NCI-H345 treated with DMSO at 0.1 percent for 48 hours (cell line): Measurements from ENCODE around the gene OR52D1.
A peak's percentile ranks its signal among the peaks of the same experiment; 100 is the strongest.

Experiments used
- DNase-seq: peaks from one replicate; lab custom pipeline; 2025; ENCODE audit not compliant: unreplicated experiment; lab: John Stamatoyannopoulos, UW

The OR52D1 gene

DNA sequence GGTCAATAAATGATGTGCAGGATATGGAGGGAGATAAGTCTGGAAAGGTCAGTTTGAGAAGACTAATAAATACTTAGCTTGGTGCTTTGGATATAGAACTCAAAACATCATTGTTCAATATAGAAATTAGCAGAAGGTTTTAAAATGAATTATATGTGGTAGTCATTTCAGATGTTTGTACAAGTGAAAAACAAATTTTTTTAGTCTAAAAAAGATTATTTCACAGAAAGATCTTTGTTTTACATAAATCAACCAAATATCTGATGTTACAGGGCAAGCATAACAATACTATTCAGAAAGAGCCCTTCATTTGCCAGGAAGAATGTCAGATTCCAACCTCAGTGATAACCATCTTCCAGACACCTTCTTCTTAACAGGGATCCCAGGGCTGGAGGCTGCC lies at the start of gene OR52D1:
TSS of gene OR52D1 (plus strand) at position 301 of the 400 bp plus-strand sequence. CDS start at position 323, 22 bp downstream.
- DNase-seq: no peak

DNA sequence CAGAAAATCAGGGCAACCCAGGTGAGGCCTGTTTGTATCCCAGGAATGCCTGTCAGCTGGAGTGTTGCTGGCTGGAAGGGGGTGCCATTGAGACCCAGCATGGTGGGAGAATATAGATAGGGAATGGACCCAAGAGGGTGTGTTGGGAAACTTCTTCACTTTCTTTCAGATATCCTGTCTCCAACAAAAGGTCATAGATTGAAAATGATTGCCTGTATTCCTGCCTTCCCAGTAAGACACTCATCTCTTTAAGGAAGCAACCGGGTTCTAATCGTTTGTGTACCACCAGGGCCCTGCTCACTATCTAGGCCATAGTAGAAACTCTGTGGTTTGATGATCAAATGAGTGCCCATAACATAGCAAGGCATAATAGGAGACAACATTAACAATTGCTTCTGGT lies 47.1 kb upstream of the OR52D1 start, which contains the start of gene OR51I1:
TSS of gene OR51I1 (minus strand) at position 101 of the 400 bp plus-strand sequence. CDS start at position 101, 0 bp downstream.
- DNase-seq: no peak

GRCh38 chr11:5443835-5444393 lies 44.6 kb upstream of the OR52D1 start:
- no peak for DNase-seq

DNA sequence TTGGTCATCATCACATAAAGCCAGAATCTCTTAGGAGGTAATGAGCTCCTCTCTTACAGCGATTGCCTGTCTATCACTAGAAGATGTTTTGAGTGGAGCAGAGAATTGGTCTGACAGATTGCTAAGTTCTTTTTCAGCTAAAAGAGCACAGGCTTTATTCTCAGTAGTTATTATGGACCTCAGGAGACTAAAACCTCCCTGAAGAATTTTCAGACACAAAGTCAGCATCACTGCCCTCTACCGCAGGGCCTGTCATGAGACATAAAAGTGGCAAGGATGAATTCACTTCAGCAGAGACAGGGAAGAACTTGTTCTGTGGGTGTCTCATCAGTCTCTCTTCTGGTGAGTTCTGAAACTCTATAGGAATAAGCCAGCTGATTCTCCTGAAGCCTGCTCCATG lies 39.5 kb upstream of the OR52D1 start, which contains the start of gene OR51I2:
TSS of gene OR51I2 (plus strand) at position 301 of the 400 bp plus-strand sequence. CDS start 4,166 bp downstream, outside the sequence.
- DNase-seq: no peak

DNA sequence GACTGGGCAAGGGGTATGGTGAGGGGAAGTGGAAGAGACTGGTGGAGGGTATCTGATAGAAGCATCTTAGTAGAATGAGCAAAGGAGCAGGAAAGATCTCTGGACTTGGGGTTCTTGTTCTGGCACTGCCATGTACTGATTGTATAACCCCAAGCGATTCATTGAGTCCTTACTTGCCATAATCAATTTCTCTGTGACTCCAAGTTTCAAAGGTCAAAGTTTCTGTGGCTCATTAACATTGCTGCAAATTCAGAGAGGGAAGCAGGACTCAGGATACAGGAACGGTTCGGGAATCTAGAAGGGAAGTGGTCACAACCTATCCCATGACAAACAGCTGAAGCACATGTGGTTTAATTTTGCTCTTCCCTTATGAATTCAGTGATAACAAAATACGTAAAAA lies 39.1 kb upstream of the OR52D1 start:
- no peak for DNase-seq

GRCh38 chr11:5460983-5461621 lies 27.4 kb upstream of the OR52D1 start:
- DNase-seq: no peak

- no peak for DNase-seq
Measured at GRCh38 chr11:5467527-5467926, 21.0 kb upstream of the OR52D1 start.

- DNase-seq: no peak
Measured at GRCh38 chr11:5473921-5474320, 14.6 kb upstream of the OR52D1 start.

GRCh38 chr11:5476186-5476819 lies 12.2 kb upstream of the OR52D1 start:
- DNase-seq: peak; percentile 34

GRCh38 chr11:5486003-5486402 lies 2.5 kb upstream of the OR52D1 start:
- no peak for DNase-seq

DNA sequence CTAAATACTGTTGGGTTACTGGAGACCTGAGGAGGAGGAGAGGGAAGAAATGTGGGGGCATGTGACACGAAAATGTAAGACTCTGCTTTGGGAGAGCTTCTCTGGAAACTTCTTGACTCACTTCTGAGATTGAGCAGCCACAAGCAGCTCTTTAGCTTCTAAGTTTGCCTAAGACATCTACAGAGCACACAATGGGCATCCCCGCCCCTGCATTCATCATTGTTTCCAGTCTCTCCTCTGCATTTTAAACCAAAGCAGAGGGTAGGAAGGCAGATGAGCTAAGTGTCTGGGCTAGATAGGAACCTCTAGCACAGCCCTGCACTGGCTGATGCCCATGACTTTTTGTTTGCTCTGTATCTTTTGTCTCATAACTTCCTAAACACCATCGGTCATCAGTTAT lies 2.1 kb upstream of the OR52D1 start:
- no peak for DNase-seq

GRCh38 chr11:5488798-5489399 lies 414 bp downstream of the OR52D1 start:
- no peak for DNase-seq

GRCh38 chr11:5489576-5490357 lies 1.3 kb downstream of the OR52D1 start:
- DNase-seq: no peak

- no peak for DNase-seq
Measured at GRCh38 chr11:5499671-5500070, 11.2 kb downstream of the OR52D1 start.

- DNase-seq: no peak
Measured at GRCh38 chr11:5500393-5500801, 11.9 kb downstream of the OR52D1 start.

DNA sequence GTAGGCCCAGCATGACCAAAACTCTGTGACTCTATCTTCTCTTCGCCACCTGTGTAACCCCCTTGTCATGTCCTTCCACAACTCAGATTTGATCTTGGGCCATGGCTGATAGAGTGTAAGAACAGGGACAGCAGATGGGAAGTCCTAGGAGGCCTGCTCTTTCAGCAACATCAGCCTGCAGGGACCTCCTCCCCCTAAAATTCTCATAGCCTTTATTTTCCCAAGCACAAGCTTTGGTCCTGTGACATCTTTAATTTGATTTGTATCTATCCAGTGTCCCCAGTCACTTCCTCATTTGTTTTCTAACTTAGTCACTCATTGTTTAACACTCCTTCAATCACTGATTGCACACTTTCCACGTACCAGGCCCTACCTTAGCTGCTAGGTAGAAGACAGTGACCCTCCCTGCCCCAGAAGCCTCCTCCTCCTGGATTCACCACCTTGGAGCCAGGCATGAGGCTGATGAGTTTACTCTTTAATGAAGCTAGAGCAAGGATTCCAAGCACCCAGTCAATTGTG lies 16.0 kb downstream of the OR52D1 start:
- DNase-seq: no peak

DNA sequence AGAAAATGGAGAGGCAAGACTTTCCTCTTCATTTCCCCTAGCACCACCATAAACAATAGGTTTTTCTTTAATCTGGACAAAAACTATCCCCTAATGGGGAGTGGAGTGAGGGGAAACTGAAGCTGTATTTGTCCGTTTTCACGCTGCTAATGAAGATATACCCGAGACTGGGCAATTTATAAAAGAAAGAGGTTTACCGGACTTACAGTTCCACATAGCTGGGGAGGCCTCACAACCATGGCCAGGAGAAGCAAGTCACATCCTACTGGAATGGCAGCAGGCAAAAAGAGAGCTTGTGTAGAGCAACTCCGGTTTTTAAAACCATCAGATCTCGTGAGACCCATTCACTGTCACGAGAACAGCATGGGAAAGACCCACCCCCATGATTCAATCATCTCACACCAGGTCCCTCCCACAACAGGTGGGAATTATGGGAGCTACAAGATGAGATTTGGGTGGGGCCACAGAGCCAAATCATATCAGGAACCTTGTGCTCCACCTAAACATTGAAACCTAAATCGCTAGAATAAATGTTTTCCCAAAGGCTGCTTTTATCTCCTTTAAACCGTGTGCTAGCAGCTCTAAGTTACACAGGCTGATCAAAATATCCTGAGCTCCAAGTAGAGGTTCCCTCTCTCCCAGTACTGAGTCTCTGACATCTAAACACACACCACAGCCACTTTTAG lies 17.0 kb downstream of the OR52D1 start:
- DNase-seq: no peak

- DNase-seq: no peak
Measured at GRCh38 chr11:5507177-5507932, 18.9 kb downstream of the OR52D1 start.

GRCh38 chr11:5507933-5508305 lies 19.4 kb downstream of the OR52D1 start:
- DNase-seq: no peak

DNA sequence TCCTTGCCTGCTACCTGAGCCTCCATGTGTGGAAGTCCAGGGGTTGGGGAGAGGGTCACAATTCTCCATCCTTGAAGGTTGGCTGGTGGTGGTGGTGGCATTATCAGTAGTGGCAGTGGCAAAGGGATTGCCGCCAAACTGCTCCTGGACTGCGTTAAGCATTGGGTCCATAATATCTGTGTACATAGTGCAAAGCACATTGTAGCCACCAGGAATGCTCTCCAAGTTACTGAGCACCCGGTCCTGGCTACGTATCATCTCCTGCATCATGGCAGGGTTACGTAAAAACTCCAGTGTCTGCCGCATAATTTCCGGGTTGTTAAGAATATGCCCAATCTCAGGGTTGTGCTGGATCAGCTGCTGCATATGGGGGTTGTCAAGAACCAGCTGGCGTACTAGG lies 20.1 kb downstream of the OR52D1 start:
- no peak for DNase-seq
